Common myeloid progenitor, CD34-positive (primary cell): ENCODE data around the gene BMPR2.
"Not testable (repeated sequence)": the region's sequence is repeated elsewhere in the genome, so short reads cannot be mapped to it uniquely, and the experiment has no call there.

Source experiments
- CTCF ChIA-PET: fragments of 350-600 bp; sonication (Branson Sonifier 250); formaldehyde crosslinking; loops from one replicate; lab custom pipeline; 2021; ENCODE audit warnings: antibody characterized with exemption; lab: Charles Lee
- POLR2A ChIA-PET: fragments of 350-600 bp; sonication (Branson Sonifier 250); formaldehyde crosslinking; loops from one replicate; lab custom pipeline; 2021; ENCODE audit warnings: antibody characterized with exemption; lab: Charles Lee
- DNase-seq, 3 donors: peaks; one replicate each; pipeline versions ENCODE4 v3.0.0 to v3.0.0-alpha.2; 2013
- H3K27ac ChIP-seq, 2 experiments: 1 replicate in 1 of 2; 2 replicates in 1 of 2; pipeline ENCODE4 v1.7.0; 2013; ENCODE audit warnings: inconsistent platforms in 2 of 2, low read length in 2 of 2, mild to moderate bottlenecking in 2 of 2, low read depth in 1 of 2, moderate library complexity in 1 of 2; ENCODE audit not compliant: severe bottlenecking in 2 of 2, insufficient read depth in 1 of 2, poor library complexity in 1 of 2
- H3K27me3 ChIP-seq, 5 experiments: replicated peaks in 2 of 5; 1 replicate in 3 of 5; 2 replicates in 2 of 5; pipeline versions ENCODE4 v1.6.1 to v1.7.0; 2013; ENCODE audit warnings: low read length in 4 of 5, mild to moderate bottlenecking in 2 of 5, moderate library complexity in 2 of 5, inconsistent platforms in 1 of 5; ENCODE audit not compliant: insufficient read depth in 5 of 5, control insufficient read depth in 4 of 5
- H3K36me3 ChIP-seq, 4 experiments: 1 replicate in 2 of 4; 2 replicates in 2 of 4; pipeline versions ENCODE4 v1.6.1 to v1.7.0; 2013; ENCODE audit warnings: low read length in 3 of 4, control low read depth in 1 of 4, mild to moderate bottlenecking in 1 of 4; ENCODE audit not compliant: control insufficient read depth in 4 of 4, insufficient read depth in 4 of 4
- H3K4me1 ChIP-seq, 4 experiments: 1 replicate in 3 of 4; 2 replicates in 1 of 4; pipeline versions ENCODE4 v1.6.1 to v1.7.1; 2013; ENCODE audit warnings: low read length in 3 of 4, mild to moderate bottlenecking in 3 of 4, control low read depth in 1 of 4, inconsistent platforms in 1 of 4, moderate library complexity in 1 of 4; ENCODE audit not compliant: control insufficient read depth in 4 of 4, insufficient read depth in 4 of 4; ENCODE audit errors: control extremely low read depth in 1 of 4
- H3K4me3 ChIP-seq, 7 experiments: 1 replicate in 4 of 7; 2 replicates in 3 of 7; pipeline versions ENCODE4 v1.5.1 to v1.7.0; 2013; ENCODE audit warnings: mild to moderate bottlenecking in 7 of 7, low read length in 6 of 7, moderate library complexity in 6 of 7, inconsistent platforms in 2 of 7, low read depth in 2 of 7, control low read depth in 1 of 7; ENCODE audit not compliant: insufficient read depth in 4 of 7, control insufficient read depth in 1 of 7; ENCODE audit errors: extremely low read depth in 1 of 7
- H3K9me3 ChIP-seq, 5 experiments: 1 replicate in 4 of 5; 2 replicates in 1 of 5; pipeline versions ENCODE4 v1.6.1 to v1.7.1; 2013; ENCODE audit warnings: low read length in 4 of 5, mild to moderate bottlenecking in 2 of 5, inconsistent platforms in 1 of 5, low read depth in 1 of 5, moderate library complexity in 1 of 5; ENCODE audit not compliant: control insufficient read depth in 4 of 5, insufficient read depth in 2 of 5; ENCODE audit errors: control extremely low read depth in 1 of 5
- WGBS: methylation state at CpG from one replicate; pipeline ENCODE4 v1.1.5; 2013; ENCODE audit not compliant: insufficient coverage; 5-methylcytosine and 5-hydroxymethylcytosine counted together

BMPR2 gene

DNA sequence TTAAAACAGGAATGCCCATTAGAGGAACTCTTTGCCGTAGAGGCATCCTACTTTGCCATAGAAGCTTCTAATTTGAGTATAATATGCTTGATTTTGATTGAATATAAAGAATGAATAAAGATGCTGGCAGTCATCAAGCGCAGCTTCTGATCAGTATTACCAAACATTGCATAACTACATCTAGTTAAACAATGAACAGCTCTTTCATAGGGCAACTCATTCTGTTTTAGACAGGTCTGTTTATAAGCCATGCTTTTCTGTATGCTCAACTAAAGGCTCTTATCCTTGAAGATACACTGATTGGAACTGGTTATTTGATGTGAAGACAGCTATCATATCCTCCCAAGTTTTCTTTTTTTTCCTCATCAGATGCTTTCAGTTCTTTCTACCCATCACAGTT is 136.0 kb downstream of the BMPR2 start:
- Histone ChIP-seq H3K4me3 (no peak overlapping the region), H3K4me1 (no peaks in the 10 kb centered on the region), H3K9me3 (no peaks in the 10 kb centered on the region), H3K27ac (no peak overlapping the region), H3K27me3 (no peaks in the 10 kb centered on the region), H3K36me3 (no peaks in the 10 kb centered on the region)
- ChIA-PET POLR2A (no interaction called here), CTCF (no interaction called here)
- WGBS, result 100% methylated on average over 2 of the region's 2 CpGs
- DNase-seq, result no peak

DNA sequence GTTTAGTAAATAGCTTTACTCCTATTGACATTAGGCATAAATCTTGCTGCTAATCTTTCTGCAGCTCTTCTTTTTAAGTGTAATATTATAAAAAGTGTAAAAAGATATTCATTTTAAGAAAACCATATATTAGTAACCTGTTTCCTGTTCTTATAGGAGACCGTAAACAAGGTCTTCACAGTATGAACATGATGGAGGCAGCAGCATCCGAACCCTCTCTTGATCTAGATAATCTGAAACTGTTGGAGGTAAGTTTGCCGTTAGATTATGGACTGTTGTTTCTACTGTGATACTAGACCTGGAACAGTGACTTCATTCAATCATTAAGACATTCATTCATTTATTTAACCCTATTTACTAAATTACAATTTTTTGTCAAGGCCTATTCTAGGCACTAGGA is 138.6 kb downstream of the BMPR2 start:
- no peaks in the 10 kb centered on the region for H3K4me1 ChIP-seq
- no peak overlapping the region for H3K4me3 ChIP-seq
- WGBS, result 92% methylated on average over 2 of the region's 3 CpGs
- peaks cover 0 to 5% (median 3%) of the 10 kb centered on the region in 4 experiments for H3K36me3 ChIP-seq
- POLR2A ChIA-PET, result no interaction called here
- CTCF ChIA-PET, result no interaction called here
- H3K9me3 ChIP-seq, result no peaks in the 10 kb centered on the region
- no peak for DNase-seq
- H3K27ac ChIP-seq, result no peak overlapping the region
- no peaks in the 10 kb centered on the region for H3K27me3 ChIP-seq

DNA sequence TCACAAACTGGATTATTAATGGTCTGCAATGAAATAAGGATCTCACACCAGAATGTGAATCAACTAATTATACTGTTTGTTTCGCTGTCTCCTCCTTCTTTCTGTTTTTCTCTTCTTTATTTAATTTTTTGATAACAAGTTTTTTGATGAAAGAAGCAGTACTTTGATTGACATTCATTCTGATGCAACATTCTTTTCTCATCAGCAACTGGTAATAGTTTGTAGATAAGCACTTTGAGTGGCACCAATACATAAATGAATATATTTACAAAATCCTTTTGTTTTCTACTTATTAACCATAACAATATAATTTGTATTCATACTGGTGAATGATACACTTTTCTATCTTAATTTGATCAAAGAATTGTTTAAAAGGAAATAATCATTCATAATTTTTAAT is 143.3 kb downstream of the BMPR2 start:
- H3K4me3 ChIP-seq, result no peak overlapping the region
- WGBS, result no CpG with 5 or more reads among the region's 1 CpG
- no peaks in the 10 kb centered on the region for H3K4me1 ChIP-seq
- no peak for DNase-seq
- H3K36me3 ChIP-seq, result peaks cover 5 to 21% (median 8%) of the 10 kb centered on the region in 4 experiments
- ChIA-PET CTCF (no interaction called here), POLR2A (no interaction called here)
- no peaks in the 10 kb centered on the region for H3K9me3 ChIP-seq
- H3K27ac ChIP-seq, result no peak overlapping the region
- H3K27me3 ChIP-seq, result peaks cover 0 to 2% (median 0%) of the 10 kb centered on the region in 5 experiments

DNA sequence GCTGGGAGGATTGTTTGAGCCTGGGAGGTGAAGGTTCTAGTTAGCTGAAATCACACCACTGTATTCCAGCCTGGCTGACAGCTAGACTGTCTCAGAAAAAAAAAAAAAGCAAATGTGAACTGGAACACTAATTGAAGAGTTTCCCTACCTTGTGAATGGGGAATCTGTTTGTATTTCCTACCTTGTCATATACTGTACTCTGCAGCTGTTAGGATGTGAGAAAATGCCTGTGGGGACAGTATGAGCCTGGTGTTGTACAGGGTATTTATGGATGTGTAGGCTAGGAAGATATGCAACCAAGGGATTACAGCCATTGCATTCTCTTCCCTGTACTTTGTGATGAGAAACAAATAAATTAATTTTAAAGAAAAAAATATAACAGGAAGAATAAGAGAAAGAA is 145.3 kb downstream of the BMPR2 start:
- peaks cover 5 to 21% (median 8%) of the 10 kb centered on the region in 4 experiments for H3K36me3 ChIP-seq
- no peak for DNase-seq
- no peaks in the 10 kb centered on the region for H3K4me1 ChIP-seq
- H3K9me3 ChIP-seq, result no peaks in the 10 kb centered on the region
- H3K4me3 ChIP-seq, result no peak overlapping the region
- peaks cover 0 to 2% (median 0%) of the 10 kb centered on the region in 5 experiments for H3K27me3 ChIP-seq
- ChIA-PET CTCF (no interaction called here), POLR2A (no interaction called here)
- no peak overlapping the region for H3K27ac ChIP-seq

DNA sequence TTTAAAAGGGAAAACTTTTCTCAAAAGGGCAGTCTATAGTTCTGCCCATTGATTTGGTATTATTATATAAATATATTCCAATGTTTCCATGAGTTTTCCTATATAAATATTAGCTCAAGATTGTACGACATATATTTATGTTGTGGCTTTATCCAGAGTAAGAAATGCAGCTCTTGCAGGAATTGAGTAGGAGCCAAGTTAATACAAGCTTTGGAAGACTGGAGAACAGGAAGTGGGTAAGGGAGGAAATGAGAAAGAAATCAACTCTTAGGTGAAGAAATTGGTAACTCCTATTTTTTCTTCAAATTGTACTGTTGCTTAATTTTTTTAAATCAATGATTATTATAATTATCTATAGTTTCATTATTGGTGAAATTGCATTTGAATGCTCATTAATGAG is 153.3 kb downstream of the BMPR2 start:
- POLR2A ChIA-PET, result no interaction called here
- CTCF ChIA-PET, result no interaction called here
- Histone ChIP-seq H3K27me3 (peaks cover 0 to 2% (median 0%) of the 10 kb centered on the region in 5 experiments), H3K4me1 (peaks cover 3 to 11% (median 4%) of the 10 kb centered on the region in 4 experiments), H3K36me3 (peaks cover 0 to 3% (median 1%) of the 10 kb centered on the region in 4 experiments), H3K27ac (no peak overlapping the region), H3K4me3 (no peak overlapping the region), H3K9me3 (no peaks in the 10 kb centered on the region)
- DNase-seq, result peak in 1 of 3 donors; percentile 1
- WGBS, result 60% methylated on average over 1 of the region's 1 CpG

DNA sequence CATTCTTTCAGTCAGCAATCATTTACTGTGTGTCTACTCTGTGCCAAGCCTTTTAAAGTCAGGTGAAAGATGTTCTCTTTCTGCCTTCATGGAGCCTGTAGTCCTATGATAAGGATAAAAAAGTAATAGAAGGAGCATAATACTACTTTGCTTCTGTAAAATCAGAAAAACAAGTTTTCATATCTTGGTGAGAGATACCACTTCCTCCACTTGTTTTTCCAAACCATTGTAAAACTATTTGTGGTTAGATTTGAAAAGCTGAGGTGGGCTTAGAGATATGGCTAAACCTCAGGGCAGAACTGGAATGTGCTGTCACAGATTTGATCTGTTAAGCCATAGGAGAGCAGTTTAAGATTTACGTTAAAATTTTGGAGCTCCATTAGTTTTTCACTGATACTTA is 153.9 kb downstream of the BMPR2 start:
- peaks cover 3 to 11% (median 4%) of the 10 kb centered on the region in 4 experiments for H3K4me1 ChIP-seq
- H3K36me3 ChIP-seq, result peaks cover 0 to 3% (median 1%) of the 10 kb centered on the region in 4 experiments
- ChIA-PET CTCF (interaction anchor here (0.6 kb wide), 1 partner anchor 19 kb away, joined by 3 read pairs; no protein-coding TSS in a partner anchor), POLR2A (interaction anchor here (0.5 kb wide), 1 partner anchor 14 kb away, joined by 4 read pairs; no protein-coding TSS in a partner anchor)
- H3K4me3 ChIP-seq, result no peak overlapping the region
- peak; percentile 21 to 66 (median 56) for DNase-seq
- WGBS, result no CpG with 5 or more reads among the region's 1 CpG
- peaks cover 0 to 2% (median 0%) of the 10 kb centered on the region in 5 experiments for H3K27me3 ChIP-seq
- H3K9me3 ChIP-seq, result no peaks in the 10 kb centered on the region
- H3K27ac ChIP-seq, result no peak overlapping the region

DNA sequence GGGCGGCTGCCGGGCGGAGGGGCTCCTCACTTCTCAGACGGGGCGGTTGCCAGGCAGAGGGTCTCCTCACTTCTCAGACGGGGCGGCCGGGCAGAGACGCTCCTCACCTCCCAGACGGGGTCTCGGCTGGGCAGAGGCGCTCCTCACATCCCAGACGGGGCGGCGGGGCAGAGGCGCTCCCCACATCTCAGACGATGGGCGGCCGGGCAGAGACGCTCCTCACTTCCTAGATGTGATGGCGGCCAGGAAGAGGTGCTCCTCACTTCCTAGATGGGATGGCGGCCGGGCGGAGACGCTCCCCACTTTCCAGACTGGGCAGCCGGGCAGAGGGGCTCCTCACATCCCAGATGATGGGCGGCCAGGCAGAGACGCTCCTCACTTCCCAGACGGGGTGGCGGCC is 159.2 kb downstream of the BMPR2 start:
- H3K9me3 ChIP-seq, H3K4me1 ChIP-seq, POLR2A ChIA-PET, H3K27ac ChIP-seq, H3K4me3 ChIP-seq, H3K27me3 ChIP-seq, CTCF ChIA-PET, H3K36me3 ChIP-seq, DNase-seq: not testable (repeated sequence)
- WGBS, result no CpG with 5 or more reads among the region's 30 CpGs
